HUES6 (cell line): ENCODE data around the gene IL36RN.

Experiments
- H3K27ac ChIP-seq: 2 replicates; pipeline ENCODE4 v1.7.0; 2013; ENCODE audit warnings: low read depth, mild to moderate bottlenecking, low read length, inconsistent platforms
- H3K27me3 ChIP-seq: 2 replicates; pipeline ENCODE4 v1.6.1; 2013; ENCODE audit warnings: low read length; ENCODE audit not compliant: control insufficient read depth, insufficient read depth
- H3K36me3 ChIP-seq: 2 replicates; pipeline ENCODE4 v1.6.1; 2013; ENCODE audit warnings: low read length; ENCODE audit not compliant: control insufficient read depth, insufficient read depth
- H3K4me1 ChIP-seq: 2 replicates; pipeline ENCODE4 v1.6.1; 2013; ENCODE audit warnings: low read length; ENCODE audit not compliant: control insufficient read depth, insufficient read depth
- H3K4me3 ChIP-seq: 2 replicates; pipeline ENCODE4 v1.5.1; 2013; ENCODE audit warnings: low read depth, low read length
- H3K9ac ChIP-seq: one replicate; pipeline ENCODE4 v1.6.1; 2013; ENCODE audit warnings: mild to moderate bottlenecking, low read length
- H3K9me3 ChIP-seq: 2 replicates; pipeline ENCODE4 v1.6.1; 2013; ENCODE audit warnings: low read depth, low read length; ENCODE audit not compliant: control insufficient read depth, insufficient read depth

Gene IL36RN

DNA sequence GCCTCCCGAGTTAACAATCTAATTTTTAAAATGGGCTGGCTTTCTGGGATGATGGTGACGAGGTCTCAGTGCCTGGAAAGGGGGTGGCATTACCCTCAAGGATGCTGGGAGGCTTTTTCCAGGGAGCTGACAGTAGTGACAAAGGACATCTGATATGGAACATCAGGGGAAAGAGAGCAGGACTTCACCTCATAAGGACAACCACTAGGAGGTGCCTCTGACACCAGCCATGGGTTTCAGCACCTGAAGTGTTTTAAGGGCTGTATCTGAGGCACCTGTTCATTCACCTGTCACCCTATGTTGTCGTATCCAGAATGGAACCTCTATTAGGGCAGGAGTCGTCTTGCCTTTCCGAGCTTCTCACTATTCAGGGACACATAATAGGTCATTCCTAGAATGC is 17.1 kb upstream of the IL36RN start:
- H3K27me3 ChIP-seq, result peaks cover 4% of the 10 kb centered on the region; the same call in 1 of the 2 replicates
- no peaks in the 10 kb centered on the region for H3K9me3 ChIP-seq
- H3K36me3 ChIP-seq, result no peaks in the 10 kb centered on the region
- H3K27ac ChIP-seq, result no peak overlapping the region
- H3K4me3 ChIP-seq, result no peak overlapping the region
- H3K9ac ChIP-seq, result no peak overlapping the region
- no peaks in the 10 kb centered on the region for H3K4me1 ChIP-seq

DNA sequence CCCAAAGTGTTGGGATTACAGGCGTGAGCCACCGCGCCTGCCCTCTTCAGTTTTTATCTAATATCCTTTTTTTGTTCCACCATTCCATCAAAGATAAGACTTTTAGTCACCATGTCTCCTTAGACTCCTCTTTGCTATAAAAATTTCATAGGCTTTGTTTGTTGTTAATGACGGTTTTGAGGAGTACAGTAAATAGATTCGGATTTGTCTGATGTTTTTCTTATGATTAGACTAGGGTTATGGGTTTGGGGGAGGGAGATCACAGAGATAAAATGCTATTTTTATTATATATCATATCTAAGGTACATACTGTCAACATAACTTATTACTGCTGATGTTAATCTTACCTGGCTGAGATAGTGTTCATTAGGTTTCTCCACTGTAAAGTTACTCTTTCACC is 12.5 kb upstream of the IL36RN start:
- Histone ChIP-seq H3K36me3 (no peaks in the 10 kb centered on the region), H3K27ac (no peak overlapping the region), H3K4me1 (no peaks in the 10 kb centered on the region), H3K4me3 (no peak overlapping the region), H3K27me3 (no peaks in the 10 kb centered on the region), H3K9me3 (peaks cover 13% of the 10 kb centered on the region; the same call in 1 of the 2 replicates), H3K9ac (no peak overlapping the region)

DNA sequence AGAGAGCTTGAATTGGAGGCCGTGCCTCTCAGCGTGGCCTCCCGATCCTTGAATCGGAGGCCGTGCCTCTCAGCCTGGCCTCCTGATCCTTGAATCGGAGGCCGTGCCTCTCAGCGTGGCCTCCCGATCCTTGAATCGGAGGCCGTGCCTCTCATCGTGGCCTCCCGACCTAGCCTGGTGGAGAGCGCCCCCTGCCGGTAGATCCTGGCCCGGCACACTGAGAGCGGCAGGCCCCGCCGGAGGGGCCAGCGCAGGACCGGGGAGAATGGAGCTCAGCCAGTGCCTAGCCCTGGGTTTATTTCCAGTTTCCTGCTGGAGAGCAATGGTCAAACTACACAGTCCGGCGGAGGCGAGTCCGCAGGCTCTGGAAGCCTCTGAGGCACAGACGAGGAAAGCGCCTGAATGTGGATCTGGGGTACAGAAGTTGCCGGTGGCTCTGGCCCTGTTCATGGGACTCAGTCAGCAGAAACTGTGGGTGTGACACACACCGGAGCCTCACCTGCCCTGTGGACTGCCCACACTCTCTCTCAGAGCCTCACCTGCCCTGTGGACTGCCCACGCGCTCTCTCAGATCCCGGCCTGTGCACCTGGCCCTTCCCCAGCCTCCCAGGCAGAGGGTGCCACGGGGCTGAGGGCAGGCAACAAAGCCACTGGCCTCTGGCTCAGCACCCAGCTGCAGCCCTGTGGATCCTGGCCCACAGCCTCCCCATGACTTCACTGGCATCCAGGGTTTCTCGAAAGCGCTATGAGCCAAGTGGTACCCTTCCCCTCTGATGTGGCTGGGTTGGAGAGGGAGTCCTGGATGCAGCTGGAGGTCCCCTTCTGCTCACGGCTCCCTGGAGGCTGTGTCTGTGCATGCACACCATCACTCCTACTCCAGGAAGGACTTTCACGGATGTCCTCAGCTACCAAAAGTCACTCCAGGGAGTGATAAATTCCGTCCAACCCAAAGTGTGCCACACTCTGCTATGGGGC is 7.8 kb upstream of the IL36RN start:
- Histone ChIP-seq H3K27ac (no peak overlapping the region), H3K4me1 (no peaks in the 10 kb centered on the region), H3K4me3 (no peak overlapping the region), H3K9ac (no peak overlapping the region), H3K9me3 (peaks cover 45% of the 10 kb centered on the region), H3K36me3 (no peaks in the 10 kb centered on the region), H3K27me3 (no peaks in the 10 kb centered on the region)

DNA sequence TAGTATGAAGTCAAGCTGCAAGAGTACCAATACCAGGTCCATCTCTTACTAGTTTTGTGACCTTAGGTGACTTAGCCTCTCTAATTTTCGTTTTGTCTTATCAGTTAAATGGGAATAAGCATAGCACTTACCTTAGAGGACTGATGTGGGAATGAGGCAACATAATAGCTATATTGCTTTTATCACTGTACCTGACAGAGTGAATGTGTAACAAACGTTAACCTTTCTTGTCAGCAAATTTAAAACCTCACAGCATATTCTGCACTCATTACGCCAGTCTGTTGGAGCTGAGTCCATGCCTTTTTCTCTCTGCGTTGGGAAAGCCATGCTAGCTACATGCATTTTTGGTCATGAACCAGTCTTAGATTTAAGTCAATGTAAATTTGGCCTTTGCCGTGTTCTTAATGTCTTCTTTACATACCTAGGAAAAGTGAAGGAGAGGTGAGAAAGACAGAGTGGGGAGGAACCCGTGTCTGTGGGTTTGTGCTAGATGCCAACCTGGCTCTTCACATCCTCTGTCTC is 6.5 kb upstream of the IL36RN start, which contains the start of gene IL36B:
IL36B (minus strand) TSS at position 472 of the 522 bp plus-strand sequence.
- no peak within 1 kb of the TSS for H3K9ac ChIP-seq
- no peaks in the 10 kb centered on the region for H3K27me3 ChIP-seq
- H3K4me3 ChIP-seq, result no peak within 1 kb of the TSS
- no peaks in the 10 kb centered on the region for H3K4me1 ChIP-seq
- H3K27ac ChIP-seq, result no peak within 1 kb of the TSS
- peaks cover 51% of the 10 kb centered on the region for H3K9me3 ChIP-seq
- H3K36me3 ChIP-seq, result no peaks in the 10 kb centered on the region

DNA sequence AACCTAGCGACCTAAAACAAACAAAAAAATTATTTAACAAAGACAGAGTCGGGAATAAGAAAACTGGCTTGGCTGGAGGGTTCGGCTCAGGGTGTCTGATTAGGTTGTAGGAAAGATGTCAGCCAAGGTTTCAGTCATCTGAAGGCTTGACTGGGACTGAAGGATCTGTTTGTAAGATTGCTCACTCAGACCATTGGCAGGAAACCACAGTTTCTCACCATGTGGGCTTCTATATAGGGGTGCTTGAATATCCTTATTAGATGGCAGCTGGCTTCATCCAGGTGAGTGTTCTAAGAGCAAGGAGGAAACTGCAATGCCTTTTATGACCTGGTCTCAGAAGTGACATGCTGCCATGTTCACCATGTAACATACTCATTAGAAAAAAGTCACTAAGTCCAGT is 5.3 kb upstream of the IL36RN start:
- Histone ChIP-seq H3K4me3 (no peak overlapping the region), H3K27me3 (peaks cover 3% of the 10 kb centered on the region; the same call in 1 of the 2 replicates), H3K9me3 (peaks cover 51% of the 10 kb centered on the region), H3K27ac (no peak overlapping the region), H3K4me1 (no peaks in the 10 kb centered on the region), H3K9ac (no peak overlapping the region), H3K36me3 (no peaks in the 10 kb centered on the region)

DNA sequence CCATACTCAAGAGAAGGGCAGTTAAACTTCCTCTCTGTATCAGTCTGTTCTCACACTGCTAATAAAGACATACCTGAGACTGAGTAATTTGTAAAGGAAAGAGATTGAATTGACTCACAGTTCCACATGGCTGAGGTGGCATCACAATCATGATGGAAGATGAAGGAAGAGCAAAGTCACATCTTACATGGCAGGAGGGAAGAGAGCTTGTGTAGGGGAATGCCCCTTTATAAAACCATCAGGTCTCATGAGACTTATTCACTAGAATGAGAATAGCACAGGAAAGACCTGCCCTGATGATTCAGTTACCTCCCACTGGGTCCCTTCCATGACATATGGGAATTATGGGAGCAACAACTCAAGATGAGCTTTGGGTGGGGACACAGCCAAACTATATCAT is 4.9 kb upstream of the IL36RN start:
- peaks cover 6% of the 10 kb centered on the region; the same call in 1 of the 2 replicates for H3K27me3 ChIP-seq
- H3K4me1 ChIP-seq, result no peaks in the 10 kb centered on the region
- H3K4me3 ChIP-seq, result no peak overlapping the region
- H3K27ac ChIP-seq, result no peak overlapping the region
- no peak overlapping the region for H3K9ac ChIP-seq
- peaks cover 49% of the 10 kb centered on the region for H3K9me3 ChIP-seq
- H3K36me3 ChIP-seq, result no peaks in the 10 kb centered on the region

DNA sequence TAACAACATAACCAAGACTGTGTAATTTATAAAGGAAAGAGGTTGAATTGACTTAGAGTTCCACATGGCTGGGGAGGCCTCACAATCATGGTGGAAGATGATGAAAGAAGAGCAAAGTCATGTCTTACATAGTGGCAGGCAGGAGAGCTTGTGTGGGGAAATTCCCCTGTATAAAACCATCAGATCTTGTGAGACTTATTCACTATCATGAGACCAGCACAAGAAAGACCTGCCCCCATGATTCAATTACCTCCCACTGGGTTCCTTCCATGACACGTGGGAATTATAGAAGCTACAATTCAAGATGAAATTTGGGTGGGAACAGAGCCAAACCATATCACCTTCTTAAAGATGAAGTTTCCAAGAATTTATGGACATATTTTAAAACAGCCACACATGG is 2.5 kb upstream of the IL36RN start:
- no peak overlapping the region for H3K27ac ChIP-seq
- no peaks in the 10 kb centered on the region for H3K4me1 ChIP-seq
- no peak overlapping the region for H3K9ac ChIP-seq
- H3K36me3 ChIP-seq, result no peaks in the 10 kb centered on the region
- H3K27me3 ChIP-seq, result peaks cover 8% of the 10 kb centered on the region; the same call in 1 of the 2 replicates
- peaks cover 38% of the 10 kb centered on the region for H3K9me3 ChIP-seq
- no peak overlapping the region for H3K4me3 ChIP-seq

DNA sequence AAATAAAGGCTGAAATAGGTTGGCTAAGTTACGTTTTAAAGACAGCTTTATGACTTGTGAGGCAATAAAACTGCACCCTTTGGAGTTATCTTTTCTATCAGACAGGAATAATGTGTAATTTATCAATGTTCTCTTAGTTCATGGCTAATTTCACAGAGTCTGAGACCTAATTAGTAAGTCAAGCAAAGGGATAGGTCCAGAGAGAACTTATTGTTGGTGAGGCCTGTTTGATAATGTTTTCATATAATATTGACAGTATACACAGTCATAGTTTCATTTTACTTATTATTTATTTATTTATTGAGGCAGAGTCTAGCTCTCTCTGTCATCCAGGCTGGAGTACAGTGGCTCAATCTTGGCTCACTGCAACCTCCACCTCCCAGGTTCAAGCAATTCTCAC is 1.9 kb upstream of the IL36RN start:
- Histone ChIP-seq H3K9ac (no peak overlapping the region), H3K27ac (no peak overlapping the region), H3K4me3 (no peak overlapping the region), H3K36me3 (no peaks in the 10 kb centered on the region), H3K4me1 (no peaks in the 10 kb centered on the region), H3K9me3 (peaks cover 35% of the 10 kb centered on the region), H3K27me3 (peaks cover 8% of the 10 kb centered on the region; the same call in 1 of the 2 replicates)

DNA sequence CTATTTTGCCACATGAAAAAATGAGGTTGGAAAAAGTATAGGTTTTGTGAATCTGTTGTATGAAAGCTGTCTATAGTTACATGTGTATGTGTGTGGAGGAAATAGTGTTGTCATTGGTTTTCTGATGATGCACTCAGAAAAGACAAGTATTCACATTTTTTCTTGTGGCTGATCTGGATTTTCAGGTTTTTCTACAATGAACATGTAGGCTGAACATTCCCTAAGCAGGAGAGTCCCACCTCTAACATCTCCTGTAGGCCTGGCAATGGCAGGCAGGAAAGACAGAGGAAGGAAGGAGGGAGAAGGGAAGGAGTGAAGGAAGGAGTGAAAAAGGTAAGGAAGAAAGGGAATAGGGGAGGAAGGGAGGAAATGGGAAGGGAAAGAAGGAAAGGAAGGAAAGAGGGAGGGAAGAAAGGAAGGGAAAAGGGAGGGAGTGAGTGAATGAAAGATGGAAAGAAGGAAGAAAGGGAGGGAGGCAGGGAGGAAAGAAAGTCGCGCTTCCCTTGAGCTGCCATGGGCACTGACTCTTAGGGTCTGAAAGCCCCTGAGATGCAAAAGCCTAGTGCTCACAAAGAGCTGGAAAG is 495 bp upstream of the IL36RN start:
- no peak overlapping the region for H3K4me3 ChIP-seq
- no peak overlapping the region for H3K27ac ChIP-seq
- peaks cover 31% of the 10 kb centered on the region for H3K9me3 ChIP-seq
- H3K36me3 ChIP-seq, result no peaks in the 10 kb centered on the region
- peaks cover 8% of the 10 kb centered on the region; the same call in 1 of the 2 replicates for H3K27me3 ChIP-seq
- no peaks in the 10 kb centered on the region for H3K4me1 ChIP-seq
- no peak overlapping the region for H3K9ac ChIP-seq

DNA sequence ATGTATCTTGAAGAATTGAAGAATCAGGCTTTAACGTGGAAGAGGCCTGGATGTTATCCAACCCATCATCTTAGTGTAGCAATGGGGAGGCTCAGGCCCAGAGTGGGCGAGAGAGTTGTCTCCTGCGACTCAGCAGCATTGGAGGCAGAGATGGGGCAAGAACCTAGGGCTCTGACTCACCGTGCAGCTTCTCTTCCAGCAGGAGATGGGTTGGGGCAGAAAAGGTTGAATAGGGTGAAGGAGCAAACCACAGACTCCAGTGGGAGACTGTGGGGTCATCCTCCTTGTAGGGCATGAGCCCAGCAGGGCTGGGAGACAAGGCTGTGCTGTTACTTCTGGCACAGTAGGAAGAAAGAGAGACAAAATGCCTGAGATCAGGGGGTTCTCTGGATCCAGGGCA is 1.4 kb downstream of the IL36RN start:
- Histone ChIP-seq H3K27ac (no peak overlapping the region), H3K4me3 (no peak overlapping the region), H3K27me3 (peaks cover 11% of the 10 kb centered on the region; the same call in 1 of the 2 replicates)

DNA sequence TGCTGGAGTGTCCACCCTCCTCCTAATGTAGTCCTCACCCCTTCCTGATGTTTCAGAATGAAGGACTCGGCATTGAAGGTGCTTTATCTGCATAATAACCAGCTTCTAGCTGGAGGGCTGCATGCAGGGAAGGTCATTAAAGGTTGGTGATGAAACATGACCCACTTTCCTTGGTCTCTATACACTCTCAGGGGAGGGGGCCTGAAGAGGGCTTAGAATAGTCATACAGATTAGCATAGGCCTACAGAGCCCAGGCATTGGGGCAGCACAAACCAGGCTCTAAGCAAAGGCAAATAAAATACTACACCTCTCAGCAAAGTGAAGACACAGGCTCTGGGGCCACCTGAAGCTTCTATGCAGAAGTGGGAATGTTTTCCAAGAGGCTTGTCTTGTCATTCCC is 1.8 kb downstream of the IL36RN start:
- no peaks in the 10 kb centered on the region for H3K4me1 ChIP-seq

More for the DNA sequence above, 1.4 kb downstream of the IL36RN start:
- no peak overlapping the region for H3K9ac ChIP-seq
- H3K4me1 ChIP-seq, result no peaks in the 10 kb centered on the region
- H3K9me3 ChIP-seq, result peaks cover 13% of the 10 kb centered on the region
- H3K36me3 ChIP-seq, result no peaks in the 10 kb centered on the region

More for the DNA sequence above, 1.8 kb downstream of the IL36RN start:
- no peak overlapping the region for H3K27ac ChIP-seq
- H3K36me3 ChIP-seq, result no peaks in the 10 kb centered on the region
- H3K4me3 ChIP-seq, result no peak overlapping the region
- H3K9ac ChIP-seq, result no peak overlapping the region
- H3K27me3 ChIP-seq, result peaks cover 11% of the 10 kb centered on the region; the same call in 1 of the 2 replicates
- H3K9me3 ChIP-seq, result peaks cover 11% of the 10 kb centered on the region
